ENCODE results near the gene MKLN1. TPM values are rescaled to one million over a fixed set of nuclear protein-coding genes. Genes with fewer than 3 reads are reported as not detected.
"Not testable (repeated sequence)": the region's sequence is repeated elsewhere in the genome, so short reads cannot be mapped to it uniquely, and the experiment has no call there.

The MKLN1 gene
- total and polyA plus RNA-seq, 5 donors, result 16.9 to 54.8 (median 52.8) TPM

DNA sequence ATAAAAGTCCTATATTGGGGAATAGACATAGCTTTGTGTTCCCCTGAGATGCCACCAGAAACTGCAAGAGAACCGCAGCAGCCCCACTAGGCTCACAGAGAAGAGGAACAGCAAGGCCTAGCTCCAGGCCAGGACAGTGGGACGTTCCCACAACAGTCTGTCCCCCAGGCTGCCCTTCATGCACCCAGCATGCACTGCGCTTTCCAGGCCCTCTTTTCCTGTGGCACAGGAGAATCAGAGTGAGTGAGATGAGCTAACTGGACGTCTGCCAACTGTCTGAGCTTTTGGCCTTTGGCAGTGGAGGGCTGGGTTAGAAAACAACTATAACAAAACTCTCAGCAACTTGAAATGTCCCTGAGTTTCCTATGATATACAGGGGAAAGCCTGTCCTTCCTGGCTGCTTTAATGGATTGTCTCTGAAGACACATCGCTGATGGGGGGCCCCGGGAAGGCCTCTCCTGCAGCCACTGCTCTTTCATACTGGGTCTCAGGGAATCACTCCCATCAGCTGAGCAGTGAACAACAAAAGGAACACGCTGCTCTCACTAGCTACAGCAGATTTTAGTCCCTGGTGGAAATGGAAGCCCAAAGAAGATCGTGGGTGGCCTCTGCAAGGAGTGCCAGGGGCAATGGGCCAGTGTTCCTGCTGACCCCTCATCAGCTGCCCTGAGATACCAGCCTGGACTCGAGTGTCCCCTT lies 175.3 kb downstream of the MKLN1 start:
- H3K4me3 ChIP-seq (ENCODE audit: low read length), result no peak overlapping the region
- peak; percentile 67 to 78 for ATAC-seq
- intact Hi-C loops (cut with DNase I), result no loop called here

DNA sequence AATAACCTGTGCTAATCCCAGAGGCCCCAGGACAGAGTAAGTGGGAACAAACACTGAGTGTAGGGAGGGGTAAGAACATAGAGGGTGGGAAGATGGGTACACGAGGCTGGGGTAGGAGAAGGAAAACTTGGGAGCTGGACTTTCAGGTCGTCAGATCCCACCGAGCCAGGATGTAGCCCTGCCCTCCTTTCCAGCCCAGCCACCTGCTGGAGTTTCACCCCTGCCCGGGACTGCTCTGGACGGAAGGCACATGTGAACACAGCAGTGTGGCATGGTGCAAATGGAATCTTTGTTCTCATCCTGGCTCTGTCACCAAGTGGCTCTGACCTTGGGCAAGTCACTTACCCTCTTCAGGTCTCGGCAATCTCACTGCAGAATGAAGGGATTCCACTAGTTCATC lies 176.0 kb downstream of the MKLN1 start:
- ATAC-seq (peak in 1 of 2 donors; percentile 3), DNase-seq (no peak)
- Histone ChIP-seq H3K4me3 (ENCODE audit: low read length) (no peak overlapping the region), H3K9me3 (ENCODE audit: control insufficient read depth, low read length) (no peaks in the 10 kb centered on the region), H3K4me1 (ENCODE audit: control insufficient read depth, insufficient read depth, low read length) (peaks cover 23% of the 10 kb centered on the region), H3K27ac (ENCODE audit: low read length) (peak overlapping the region; percentile 82), H3K27me3 (ENCODE audit: control insufficient read depth, insufficient read depth) (no peaks in the 10 kb centered on the region)
- intact Hi-C loops (cut with DNase I), result no loop called here
- 49% methylated on average over 6 of the region's 6 CpGs for WGBS

More for the DNA sequence above, 175.3 kb downstream of the MKLN1 start:
- Histone ChIP-seq H3K27ac (ENCODE audit: low read length) (peak overlapping the region; percentile 82), H3K27me3 (ENCODE audit: control insufficient read depth, insufficient read depth) (no peaks in the 10 kb centered on the region), H3K9me3 (ENCODE audit: control insufficient read depth, low read length) (no peaks in the 10 kb centered on the region), H3K4me1 (ENCODE audit: control insufficient read depth, insufficient read depth, low read length) (peaks cover 21% of the 10 kb centered on the region)
- 23% methylated on average over 9 of the region's 9 CpGs for WGBS
- DNase-seq, result peak; percentile 61 to 83 (median 77)

DNA sequence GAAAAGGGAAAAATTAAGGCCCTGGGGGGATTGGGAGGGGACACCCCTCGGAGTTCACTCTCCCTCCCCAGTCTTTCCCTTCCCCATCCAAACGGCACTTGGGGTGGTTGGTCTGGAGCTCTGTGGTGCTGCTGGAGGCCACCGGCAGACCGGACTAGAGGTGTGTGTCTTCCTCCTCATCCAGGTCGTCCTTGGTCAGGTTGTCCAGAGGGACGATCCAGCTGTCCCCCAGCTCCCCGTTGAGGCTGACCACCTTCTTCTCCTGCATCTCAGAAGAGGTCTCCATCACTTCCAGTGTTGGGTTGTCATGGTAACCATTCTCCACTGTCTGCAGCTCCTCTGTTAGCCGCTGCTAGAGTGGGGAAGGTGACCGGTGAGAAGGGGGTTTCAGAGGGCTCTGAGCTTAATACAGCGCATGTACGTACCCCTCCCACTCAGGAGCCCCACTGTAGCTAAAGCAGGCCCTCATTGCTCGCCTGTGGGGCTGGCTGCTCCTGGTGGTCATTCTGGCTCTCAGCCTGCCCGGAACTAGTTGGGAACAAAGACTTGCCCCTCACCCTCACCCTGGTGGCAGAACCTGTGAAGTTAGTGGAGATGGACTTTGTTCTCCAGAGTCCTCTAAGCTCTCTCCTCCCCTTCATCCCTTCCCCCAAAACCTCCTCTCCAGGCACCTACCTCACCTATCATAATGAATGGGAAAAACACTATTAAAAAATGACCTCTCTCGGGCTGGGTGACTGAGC lies 176.7 kb downstream of the MKLN1 start:
- H3K27ac ChIP-seq (ENCODE audit: low read length), result no peak overlapping the region
- WGBS, result 87% methylated on average over 14 of the region's 14 CpGs

GRCh38 chr7:131505037-131505620 lies 177.5 kb downstream of the MKLN1 start:
- ATAC-seq; H3K27me3 ChIP-seq (ENCODE audit: control insufficient read depth, insufficient read depth); intact Hi-C loops (cut with DNase I); DNase-seq; H3K9me3 ChIP-seq (ENCODE audit: control insufficient read depth, low read length); H3K27ac ChIP-seq (ENCODE audit: low read length); H3K4me3 ChIP-seq (ENCODE audit: low read length): not testable (repeated sequence)
- peaks cover 23% of the 10 kb centered on the region for H3K4me1 ChIP-seq (ENCODE audit: control insufficient read depth, insufficient read depth, low read length)
- 92% methylated on average over 8 of the region's 8 CpGs for WGBS

More for the DNA sequence above, 176.7 kb downstream of the MKLN1 start:
- H3K9me3 ChIP-seq (ENCODE audit: control insufficient read depth, low read length), result no peaks in the 10 kb centered on the region
- DNase-seq (no peak), ATAC-seq (no peak)
- peaks cover 23% of the 10 kb centered on the region for H3K4me1 ChIP-seq (ENCODE audit: control insufficient read depth, insufficient read depth, low read length)
- no peaks in the 10 kb centered on the region for H3K27me3 ChIP-seq (ENCODE audit: control insufficient read depth, insufficient read depth)
- intact Hi-C loops (cut with DNase I), result no loop called here
- no peak overlapping the region for H3K4me3 ChIP-seq (ENCODE audit: low read length)

- ATAC-seq, result no peak
- DNase-seq, result no peak
- no peak overlapping the region for H3K27ac ChIP-seq (ENCODE audit: low read length)
- H3K9me3 ChIP-seq (ENCODE audit: control insufficient read depth, low read length), result no peaks in the 10 kb centered on the region
- H3K27me3 ChIP-seq (ENCODE audit: control insufficient read depth, insufficient read depth), result no peaks in the 10 kb centered on the region
- peaks cover 23% of the 10 kb centered on the region for H3K4me1 ChIP-seq (ENCODE audit: control insufficient read depth, insufficient read depth, low read length)
- intact Hi-C loops (cut with DNase I), result loop anchor here in 1 of 4 donors (2.0 kb wide), 1 partner anchor 149 kb away; no protein-coding TSS in a partner anchor
- 89% methylated on average over 30 of the region's 30 CpGs for WGBS
- no peak overlapping the region for H3K4me3 ChIP-seq (ENCODE audit: low read length)
Measured at GRCh38 chr7:131505636-131506557, 178.2 kb downstream of the MKLN1 start.

GRCh38 chr7:131506597-131506996 lies 178.9 kb downstream of the MKLN1 start:
- peaks cover 21% of the 10 kb centered on the region for H3K4me1 ChIP-seq (ENCODE audit: control insufficient read depth, insufficient read depth, low read length)
- intact Hi-C loops (cut with DNase I), result loop anchor here in 1 of 4 donors (2.0 kb wide), 1 partner anchor 148 kb away; no protein-coding TSS in a partner anchor
- H3K9me3 ChIP-seq (ENCODE audit: control insufficient read depth, low read length), result no peaks in the 10 kb centered on the region
- peak in 1 of 3 donors; percentile 57 for DNase-seq
- no peaks in the 10 kb centered on the region for H3K27me3 ChIP-seq (ENCODE audit: control insufficient read depth, insufficient read depth)
- no peak overlapping the region for H3K4me3 ChIP-seq (ENCODE audit: low read length)
- no peak for ATAC-seq
- no peak overlapping the region for H3K27ac ChIP-seq (ENCODE audit: low read length)
- 76% methylated on average over 18 of the region's 18 CpGs for WGBS

- DNase-seq (peak; percentile 86 to 96 (median 94)), ATAC-seq (peak; percentile 58 to 64)
- Histone ChIP-seq H3K9me3 (ENCODE audit: control insufficient read depth, low read length) (no peaks in the 10 kb centered on the region), H3K27ac (ENCODE audit: low read length) (no peak overlapping the region), H3K4me3 (ENCODE audit: low read length) (no peak overlapping the region), H3K27me3 (ENCODE audit: control insufficient read depth, insufficient read depth) (no peaks in the 10 kb centered on the region), H3K4me1 (ENCODE audit: control insufficient read depth, insufficient read depth, low read length) (peaks cover 16% of the 10 kb centered on the region)
- 20% methylated on average over 14 of the region's 14 CpGs for WGBS
- intact Hi-C loops (cut with DNase I), result loop anchor here in 3 of 4 donors (2.0 kb wide), 1 partner anchor 147 kb away; no protein-coding TSS in a partner anchor
Measured at GRCh38 chr7:131507592-131508331, 180.1 kb downstream of the MKLN1 start.

DNA sequence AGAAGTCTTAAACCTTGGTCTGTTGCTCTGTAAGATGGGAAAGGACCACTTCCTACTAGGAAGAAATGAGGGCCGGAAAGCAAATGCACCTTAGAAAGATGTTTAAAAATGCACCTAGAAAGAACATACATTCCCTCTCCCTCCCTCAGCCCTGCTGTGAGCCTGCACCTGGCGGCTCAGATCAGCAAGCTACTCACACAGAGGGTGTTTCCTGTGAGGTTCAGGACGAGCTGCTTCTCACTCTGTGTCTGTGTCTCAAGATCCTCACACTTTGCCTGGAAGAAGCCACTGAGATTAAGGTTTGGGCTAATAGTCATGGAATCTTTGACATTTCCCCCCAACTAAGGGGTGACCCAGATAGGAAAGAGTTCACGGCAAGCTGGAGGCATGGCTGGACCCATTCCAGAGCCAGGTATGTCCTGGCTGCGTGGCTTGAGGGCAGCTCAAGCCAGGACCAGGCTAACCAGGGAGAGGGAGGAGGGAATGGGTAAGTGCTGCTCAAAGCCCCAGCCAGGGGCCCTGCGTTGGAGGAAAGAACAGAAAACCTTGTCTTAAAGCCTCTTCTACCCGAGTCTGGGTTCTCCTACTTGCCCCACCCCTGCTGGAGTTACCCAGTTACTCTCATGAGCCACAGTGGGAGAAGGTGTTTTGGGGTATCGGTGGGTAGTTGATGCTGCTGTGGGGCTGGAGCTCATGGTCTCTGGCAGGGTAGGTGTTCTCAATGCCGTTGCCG lies 181.2 kb downstream of the MKLN1 start:
- Histone ChIP-seq H3K27ac (ENCODE audit: low read length) (no peak overlapping the region), H3K27me3 (ENCODE audit: control insufficient read depth, insufficient read depth) (no peaks in the 10 kb centered on the region), H3K4me1 (ENCODE audit: control insufficient read depth, insufficient read depth, low read length) (peaks cover 13% of the 10 kb centered on the region), H3K4me3 (ENCODE audit: low read length) (no peak overlapping the region), H3K9me3 (ENCODE audit: control insufficient read depth, low read length) (no peaks in the 10 kb centered on the region)
- ATAC-seq (no peak), DNase-seq (peak in 1 of 3 donors; percentile 27)
- 70% methylated on average over 10 of the region's 10 CpGs for WGBS
- intact Hi-C loops (cut with DNase I), result loop anchor here in 2 of 4 donors (2.0 kb wide), 1 partner anchor 146 kb away; no protein-coding TSS in a partner anchor

DNA sequence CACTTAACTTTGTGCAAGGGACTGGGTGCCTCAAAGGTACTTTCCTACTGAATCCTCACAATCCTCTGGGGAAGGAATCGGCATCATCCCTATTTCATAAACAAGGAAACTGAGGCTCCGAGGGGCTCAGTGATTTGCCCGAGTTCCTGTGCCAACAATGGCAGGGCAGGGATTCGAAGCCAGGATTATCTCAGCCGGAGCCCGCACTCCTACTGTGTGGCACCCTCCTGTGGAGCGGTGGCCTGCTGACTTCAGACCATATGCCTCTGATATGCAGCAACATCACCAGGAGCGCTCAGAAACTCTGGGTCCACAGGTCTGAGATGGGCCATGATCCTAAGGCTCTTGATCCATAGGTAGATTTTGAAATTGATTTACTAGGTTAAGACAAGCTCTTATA lies 182.1 kb downstream of the MKLN1 start:
- 92% methylated on average over 8 of the region's 8 CpGs for WGBS
- Histone ChIP-seq H3K4me3 (ENCODE audit: low read length) (no peak overlapping the region), H3K4me1 (ENCODE audit: control insufficient read depth, insufficient read depth, low read length) (peaks cover 14% of the 10 kb centered on the region), H3K27ac (ENCODE audit: low read length) (no peak overlapping the region), H3K9me3 (ENCODE audit: control insufficient read depth, low read length) (no peaks in the 10 kb centered on the region), H3K27me3 (ENCODE audit: control insufficient read depth, insufficient read depth) (no peaks in the 10 kb centered on the region)
- no peak for ATAC-seq
- DNase-seq, result no peak
- intact Hi-C loops (cut with DNase I), result loop anchor here in 3 of 4 donors (2.0 to 5.0 kb wide), 2 partner anchors 143 to 145 kb away; no protein-coding TSS in a partner anchor

Data from right cardiac atrium (tissue), 5 donors.